EL (cell line): Measurements from ENCODE around the gene SETBP1.

Experiments used
- DNase-seq: peaks from one replicate; pipeline ENCODE4 v3.0.0-alpha.2; 2016

SETBP1 gene

GRCh38 chr18:44680273-44681075 is at the start of gene SETBP1:
TSS of gene SETBP1 (plus strand) at chr18:44680888. CDS start at chr18:44701347, 20,459 bp downstream.
- DNase-seq: peak; percentile 49

DNA sequence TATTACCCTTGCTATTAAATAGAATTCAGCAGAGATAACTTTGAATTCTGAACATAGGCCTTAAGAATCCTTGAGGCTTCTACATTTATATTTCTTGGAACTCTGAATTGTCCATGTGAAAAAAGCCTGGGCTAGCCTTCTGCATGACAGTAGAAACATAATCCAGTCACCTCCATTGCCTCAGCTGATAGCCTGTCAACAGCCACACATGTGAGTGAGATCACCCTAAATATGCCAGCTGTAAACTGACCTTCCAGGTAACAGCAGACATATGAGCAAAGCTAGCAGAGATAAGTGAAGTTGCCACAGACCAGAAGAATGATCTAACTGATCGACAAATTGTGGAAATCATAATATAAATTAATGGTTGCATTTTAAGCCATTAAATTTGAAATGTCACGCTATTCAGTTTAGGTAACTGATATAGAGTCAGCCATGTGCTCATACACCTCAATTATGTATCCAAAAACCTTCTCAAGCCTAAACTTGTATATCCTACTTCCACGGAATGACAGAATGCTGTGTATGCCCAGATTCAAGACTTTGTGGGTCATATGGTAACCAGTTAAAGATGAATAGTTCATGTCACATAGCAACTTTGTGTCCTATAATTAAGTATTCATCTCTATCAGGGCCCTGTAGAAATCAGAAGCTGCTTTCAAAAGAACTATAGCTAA is 48.1 kb upstream of the SETBP1 start:
- no peak for DNase-seq

DNA sequence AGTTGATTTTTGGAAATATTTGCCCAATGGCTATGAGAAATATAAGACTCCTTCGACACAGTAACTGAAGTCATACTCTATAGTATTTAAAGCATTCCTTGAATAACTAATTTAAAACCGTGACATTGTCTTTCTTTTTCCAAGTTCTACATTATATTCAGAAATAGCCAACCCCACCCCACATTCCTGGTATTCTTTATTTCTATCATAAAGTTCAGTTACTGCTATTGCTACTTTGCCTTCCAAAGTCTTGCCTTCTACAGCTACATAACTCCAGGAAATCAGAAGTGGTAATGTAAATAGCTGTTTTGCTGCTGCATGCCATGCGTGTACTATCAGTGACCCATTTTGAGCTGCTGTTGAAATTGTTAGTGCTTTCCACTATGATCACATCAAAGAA is 45.1 kb upstream of the SETBP1 start:
- DNase-seq: no peak

GRCh38 chr18:44636241-44636640 is 44.4 kb upstream of the SETBP1 start:
- no peak for DNase-seq

DNA sequence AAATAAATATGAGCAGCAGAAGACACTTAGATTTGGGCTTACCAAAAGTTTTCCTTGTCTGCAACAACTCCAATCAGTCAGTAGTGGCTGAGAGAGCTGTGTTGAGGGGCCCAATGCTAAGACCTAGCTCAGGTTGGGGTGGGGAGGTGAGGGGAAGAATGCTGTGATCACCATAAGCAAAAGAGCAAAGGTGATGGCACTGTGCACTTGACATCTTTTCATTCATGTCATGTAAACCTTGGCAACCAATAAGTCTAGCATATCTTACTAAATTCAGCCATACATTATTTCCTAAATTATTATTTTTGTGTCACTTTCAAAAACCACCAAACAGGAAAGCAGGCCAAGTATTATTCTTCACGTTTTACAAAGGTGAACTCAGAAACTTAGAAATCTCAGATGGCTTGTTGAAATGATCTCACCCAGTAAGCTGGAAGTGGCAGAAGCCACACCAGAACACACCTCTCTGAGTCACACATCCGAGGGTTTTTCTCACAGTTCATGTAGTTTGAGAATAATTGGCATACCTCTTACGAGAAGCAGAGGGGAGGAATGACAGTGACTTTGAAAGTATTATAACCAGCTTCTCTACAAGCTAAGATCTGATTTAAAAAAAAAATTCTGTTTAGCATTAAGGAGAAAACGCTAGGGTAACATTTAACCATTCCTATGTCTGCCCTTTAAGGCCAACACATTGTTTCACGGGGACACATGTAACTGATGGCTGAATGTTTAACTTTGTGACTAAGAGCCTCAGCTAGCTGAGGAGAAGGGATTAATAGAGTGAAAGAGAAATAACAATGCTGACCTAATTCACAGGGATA is 43.3 kb upstream of the SETBP1 start:
- peak; percentile 57 for DNase-seq

- DNase-seq: no peak
Observed at GRCh38 chr18:44638034-44638540, 42.6 kb upstream of the SETBP1 start.

DNA sequence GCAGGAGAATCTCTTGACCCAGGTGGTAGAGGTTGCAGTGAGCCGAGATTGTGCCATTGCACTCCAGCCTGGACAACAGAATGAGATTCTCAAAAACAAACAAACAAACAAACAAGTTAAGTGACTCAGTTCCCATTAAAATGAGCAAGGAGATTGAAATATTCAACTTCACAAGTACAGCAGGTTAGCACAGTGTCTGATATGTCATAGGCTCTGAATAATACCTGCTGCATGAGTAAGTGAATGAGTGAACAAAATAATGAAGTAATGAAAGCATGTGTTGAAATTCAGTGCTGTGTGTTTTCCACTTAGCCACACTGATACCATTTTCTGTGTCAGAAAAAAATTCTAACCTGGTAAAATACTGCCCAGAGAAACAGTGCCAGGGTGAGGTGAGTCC is 41.9 kb upstream of the SETBP1 start:
- no peak for DNase-seq

GRCh38 chr18:44643004-44643403 is 37.7 kb upstream of the SETBP1 start:
- DNase-seq: no peak

DNA sequence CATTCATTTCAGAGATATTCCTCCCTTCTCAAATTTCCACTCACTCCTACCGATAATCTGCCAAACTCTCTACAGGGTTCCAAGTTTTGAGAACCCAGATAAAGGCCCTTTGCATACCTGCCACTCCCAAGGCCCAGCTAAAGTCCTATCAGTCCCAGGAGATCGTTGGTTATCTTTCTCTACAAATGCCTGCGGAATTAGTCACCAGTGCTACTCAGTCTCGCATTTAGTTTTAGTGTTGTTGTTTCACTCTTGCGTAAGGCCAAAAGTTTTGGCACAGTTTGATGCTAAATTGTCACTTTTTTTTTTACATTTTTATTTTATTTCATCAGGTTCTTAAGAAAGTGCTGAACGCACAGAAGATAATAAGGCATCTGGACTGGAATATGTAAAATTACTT is 29.2 kb upstream of the SETBP1 start:
- DNase-seq: peak; percentile 88

DNA sequence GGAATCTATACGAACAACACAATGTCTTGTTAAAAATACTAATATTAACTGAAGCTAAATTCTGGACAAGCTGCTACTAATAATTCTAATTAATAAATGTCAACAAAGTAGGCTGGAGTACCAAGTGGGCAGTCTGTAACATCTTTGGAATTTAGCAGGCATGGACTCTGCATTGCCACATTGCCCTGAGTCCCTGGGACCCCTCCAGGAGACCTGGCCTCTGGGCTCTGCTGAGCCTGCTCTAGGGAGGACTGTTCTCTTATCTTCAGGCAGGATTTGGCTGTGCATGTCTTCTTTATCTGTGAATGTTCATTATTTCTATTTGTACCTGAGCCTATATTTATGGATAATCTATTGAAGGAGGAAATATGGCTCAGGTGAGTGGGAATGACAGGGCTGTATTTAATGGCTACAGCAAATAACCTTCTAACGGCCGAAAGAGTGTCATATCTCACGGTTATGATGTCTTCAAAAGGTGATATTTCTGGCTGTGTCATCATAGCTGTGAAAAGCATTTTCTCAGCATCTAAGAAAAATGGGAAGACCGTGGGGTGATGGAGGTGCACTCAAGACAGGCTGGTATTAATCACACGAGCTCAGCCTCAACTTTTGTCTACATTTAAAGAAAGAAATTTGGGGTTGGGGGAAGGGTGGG is 28.6 kb upstream of the SETBP1 start:
- peak; percentile 19 for DNase-seq

DNA sequence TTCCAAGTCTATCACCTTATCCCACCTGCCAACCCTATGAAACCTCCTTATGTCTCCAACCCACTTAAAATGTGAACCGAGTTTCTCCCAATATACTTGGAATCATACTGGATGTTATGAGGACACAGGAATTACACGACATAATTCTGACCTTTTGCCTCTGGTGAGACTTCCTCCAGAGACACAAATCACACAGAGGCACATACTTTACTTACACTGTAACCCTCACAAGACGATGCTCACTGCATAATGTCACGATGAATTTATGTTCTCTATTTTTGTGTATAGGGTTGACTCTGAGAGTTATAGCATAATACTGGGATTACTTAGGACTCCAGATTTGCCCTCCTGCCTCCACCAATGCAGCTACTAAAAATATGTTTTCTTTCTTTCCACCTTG is 28.0 kb upstream of the SETBP1 start:
- DNase-seq: peak; percentile 31

DNA sequence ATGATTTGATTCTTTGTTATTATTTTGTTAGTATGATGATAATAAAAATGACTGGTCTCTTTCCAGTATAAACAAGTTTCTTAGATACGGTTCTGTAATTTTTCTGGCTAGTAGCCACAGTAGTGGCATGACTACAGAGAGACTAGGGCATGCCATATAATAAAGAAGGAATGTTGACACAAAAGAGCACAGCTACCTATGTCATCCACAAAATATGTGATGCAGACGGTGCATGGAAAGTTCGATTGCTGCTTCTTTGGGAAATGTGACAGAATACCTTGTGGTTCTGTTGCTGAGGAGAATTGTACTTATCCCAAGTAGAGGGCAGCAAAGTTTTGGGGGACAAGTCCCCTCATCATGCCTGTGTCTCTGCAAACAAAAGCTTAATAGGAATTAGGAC is 26.1 kb upstream of the SETBP1 start:
- DNase-seq: peak; percentile 93

DNA sequence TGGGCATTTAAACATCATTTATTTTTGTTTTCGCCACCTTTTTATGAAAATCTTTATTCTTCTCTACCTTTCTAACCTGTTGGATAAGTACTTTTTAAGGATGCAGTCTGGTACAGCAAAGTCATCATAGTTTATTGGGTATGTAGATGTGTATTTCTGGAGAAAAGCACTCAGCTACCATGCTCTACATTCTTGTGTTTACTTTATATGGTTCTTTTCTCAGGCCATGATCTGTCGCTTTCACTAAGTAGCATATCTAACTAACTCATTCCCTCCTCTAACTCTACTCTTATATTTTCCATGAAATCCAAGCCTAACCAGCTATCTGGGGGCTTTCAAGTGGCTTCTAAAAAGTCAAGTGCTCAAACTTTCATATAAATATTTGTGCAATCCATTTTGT is 25.3 kb upstream of the SETBP1 start:
- no peak for DNase-seq

DNA sequence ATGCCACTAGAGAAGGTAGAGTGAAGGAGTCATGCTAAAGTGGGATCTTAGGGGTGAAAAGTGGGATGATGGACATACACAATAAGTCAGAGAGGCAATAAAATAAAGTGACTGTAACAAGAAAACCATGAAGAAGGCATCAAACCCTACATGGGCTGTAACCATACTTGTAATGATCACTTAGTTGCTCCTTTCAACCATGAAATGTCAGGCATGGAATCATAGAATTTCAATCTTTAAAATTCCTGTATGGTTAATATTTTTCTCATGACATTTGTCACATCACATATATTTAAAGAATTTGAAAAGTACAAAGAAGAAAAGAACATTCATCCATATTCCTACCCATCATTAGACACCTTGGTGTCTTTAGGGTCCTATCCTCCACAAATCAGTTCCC is 20.9 kb upstream of the SETBP1 start:
- no peak for DNase-seq

GRCh38 chr18:44668270-44668975 is 12.3 kb upstream of the SETBP1 start:
- no peak for DNase-seq

DNA sequence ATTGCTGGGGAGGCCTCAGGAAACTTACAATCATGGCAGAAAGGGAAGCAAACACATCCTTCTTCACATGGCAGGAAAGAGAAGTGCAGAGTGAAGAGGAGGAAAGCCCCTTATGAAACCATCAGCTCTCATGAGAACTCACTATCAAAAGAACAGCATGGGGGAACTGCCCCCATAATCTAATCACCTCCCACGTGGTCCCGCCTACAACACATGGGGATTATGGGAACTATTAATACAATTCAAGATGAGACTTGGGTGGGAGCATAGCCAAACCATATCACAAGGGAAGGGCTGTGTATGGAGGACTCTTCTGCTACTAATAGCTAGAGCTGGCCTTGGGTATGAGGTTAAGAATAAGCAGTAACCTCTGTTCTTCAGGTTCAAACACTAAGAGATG is 8.8 kb upstream of the SETBP1 start:
- no peak for DNase-seq

DNA sequence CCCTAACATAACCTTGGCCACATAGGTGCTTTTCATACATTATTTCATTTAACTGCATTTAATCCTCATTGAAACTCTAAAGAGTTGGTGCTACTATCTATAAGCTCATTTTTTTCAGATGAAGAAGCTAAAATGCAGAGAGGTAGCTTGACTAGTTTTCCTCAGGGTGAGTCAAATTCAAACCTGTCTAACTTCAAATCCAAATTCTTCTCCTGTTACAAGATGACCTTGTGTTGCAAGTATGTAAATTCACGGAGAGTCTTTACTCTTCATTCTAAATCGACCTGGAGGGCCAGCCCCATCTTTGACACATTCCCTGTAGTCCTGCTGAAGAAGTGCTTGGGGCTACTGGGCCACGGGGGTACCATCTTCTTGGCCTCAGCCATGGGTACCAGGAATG is 8.2 kb upstream of the SETBP1 start:
- DNase-seq: no peak

- DNase-seq: no peak
Observed at GRCh38 chr18:44673256-44673880, 7.3 kb upstream of the SETBP1 start.

GRCh38 chr18:44677933-44678332 is 2.8 kb upstream of the SETBP1 start:
- no peak for DNase-seq

DNA sequence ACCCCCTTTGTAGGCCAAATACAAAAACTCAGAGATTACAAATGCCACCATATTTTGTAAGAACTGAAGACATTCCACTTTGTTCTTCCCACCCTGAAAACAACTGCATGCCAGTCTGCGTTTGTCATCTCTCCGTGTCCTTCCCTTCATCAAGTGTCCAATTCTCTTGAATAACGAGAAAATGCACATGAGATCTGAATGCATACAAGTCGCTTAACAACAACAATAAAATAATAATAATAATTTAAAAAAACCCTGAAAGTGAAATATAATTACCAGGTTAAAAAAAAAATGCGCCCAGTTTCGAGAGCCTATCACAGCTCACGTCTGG is 2.0 kb upstream of the SETBP1 start:
- DNase-seq: no peak

DNA sequence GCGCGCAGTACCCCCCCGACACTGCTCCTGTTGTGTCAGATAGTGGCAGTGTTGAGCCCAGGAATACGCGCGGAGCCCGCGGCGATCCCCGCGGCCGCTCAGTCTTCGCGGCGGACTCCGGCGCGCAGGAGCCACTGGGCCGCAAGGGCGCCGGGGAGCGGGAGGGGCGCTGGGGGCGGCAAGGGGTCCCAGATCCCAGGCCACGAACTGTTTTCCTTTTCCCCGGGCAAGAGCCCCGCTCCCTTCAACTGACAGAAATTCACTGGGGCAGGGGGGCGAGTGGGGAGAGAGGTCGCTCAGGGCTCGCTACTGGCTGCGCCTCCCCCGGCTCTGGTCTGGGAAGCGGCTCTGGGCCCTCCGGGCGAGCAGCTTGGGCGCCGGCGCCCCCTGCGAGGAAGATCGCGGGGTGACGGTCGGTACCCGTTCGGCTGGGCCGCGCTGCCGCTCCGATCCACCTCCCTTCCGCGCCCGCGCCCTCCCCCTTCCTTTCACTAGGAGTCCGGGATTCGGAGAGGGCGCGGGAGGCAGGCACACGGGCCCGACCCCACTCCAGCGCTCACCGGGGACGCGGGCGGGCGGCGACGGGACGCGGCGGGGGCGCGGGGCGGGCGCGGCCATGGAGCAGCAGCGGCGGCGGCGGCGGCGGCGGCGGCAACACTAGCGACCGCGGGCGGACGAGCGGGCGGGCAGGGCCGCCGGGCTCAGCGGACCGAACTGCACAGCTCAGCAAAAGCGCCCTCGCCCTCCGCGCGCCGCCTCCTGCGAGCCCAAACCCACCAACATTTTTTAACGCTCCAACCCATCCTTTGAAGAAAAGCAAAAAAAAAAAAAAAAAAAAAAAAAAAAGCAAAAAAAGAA is 1.4 kb upstream of the SETBP1 start:
- DNase-seq: peak; percentile 84
